ENCODE results near the gene USP7. TPM values are rescaled to one million over a fixed set of nuclear protein-coding genes. Genes with fewer than 3 reads are reported as not detected.

Gene USP7
- polyA plus RNA-seq, 3 donors: 2.4 to 31.7 (median 4.1) TPM

DNA sequence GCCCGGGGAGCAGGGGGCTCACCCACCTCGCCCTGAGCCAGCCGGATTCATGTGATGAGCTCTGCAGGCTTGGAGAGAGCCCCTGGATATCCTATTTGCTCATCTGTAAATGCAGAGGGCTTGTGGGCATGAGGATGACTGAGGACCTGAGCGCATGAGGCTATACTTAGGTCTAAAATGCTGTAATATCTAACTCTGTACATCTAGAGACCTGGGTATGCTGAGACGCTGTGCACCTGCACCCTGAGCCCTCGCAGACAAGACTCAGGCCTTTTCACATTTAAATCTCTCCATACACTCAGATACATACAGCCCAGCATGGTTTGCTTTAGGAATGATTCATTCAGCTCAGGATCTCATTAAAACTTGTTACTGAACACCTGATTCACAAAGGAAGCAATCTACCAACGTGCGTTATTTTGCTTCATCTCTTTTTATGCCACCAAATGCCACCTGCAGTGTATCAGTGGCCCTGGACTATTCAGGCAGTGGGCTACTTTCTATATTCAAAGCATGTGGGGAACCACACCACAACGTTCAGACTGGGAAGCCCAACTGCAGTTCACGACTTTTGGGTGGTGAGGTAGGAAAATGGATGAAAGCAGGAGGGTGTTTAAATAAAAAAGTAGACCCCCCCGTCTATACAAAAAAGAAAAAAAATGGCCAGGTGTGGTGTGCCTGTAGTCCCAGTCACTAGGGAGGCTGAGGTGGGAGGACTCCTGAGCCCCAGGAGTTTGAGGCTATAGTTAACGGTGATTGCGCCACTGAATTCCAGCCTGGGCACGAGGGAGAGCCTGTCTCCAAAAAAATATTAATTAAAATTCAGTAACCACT, 12.0 kb downstream of the USP7 start:
- peaks cover 28 to 62% of the 10 kb centered on the region in 2 donors for H3K4me1 ChIP-seq (ENCODE audit: control insufficient read depth in 1 of 2, insufficient read depth in 2 of 2, low read length in 2 of 2)
- intact Hi-C loops (cut with micrococcal nuclease): loop anchor here in 1 of 2 donors (10.0 kb wide), 2 partner anchors 47 to 317 kb away; no protein-coding TSS in a partner anchor
- H3K9me3 Mint-ChIP-seq: no peaks in the 10 kb centered on the region
- H3K36me3 ChIP-seq (replicated peaks in 1 of 2; ENCODE audit: control insufficient read depth in 1 of 2, insufficient read depth in 2 of 2, low read length in 2 of 2): no peaks in the 10 kb centered on the region
- WGBS (ENCODE audit: insufficient coverage): 64% methylated on average over 6 of the region's 14 CpGs
- no peaks in the 10 kb centered on the region for H3K27me3 ChIP-seq (ENCODE audit: control insufficient read depth in 2 of 2, insufficient read depth in 2 of 2, low read length in 2 of 2)
- no peaks in the 10 kb centered on the region for H3K9me3 ChIP-seq (replicated peaks in 1 of 2; ENCODE audit: control insufficient read depth in 1 of 2, insufficient read depth in 1 of 2, low read length in 2 of 2)
- peaks cover 96% of the 10 kb centered on the region for H3K79me2 ChIP-seq (ENCODE audit: insufficient read depth, low read length)
- peaks cover 72% of the 10 kb centered on the region for H3K4me1 Mint-ChIP-seq
- H2AFZ ChIP-seq (ENCODE audit: insufficient read depth, low read depth, low read length, poor library complexity, severe bottlenecking): no peak overlapping the region
- no peak overlapping the region for H3K9ac ChIP-seq (ENCODE audit: insufficient read depth, low read length, poor library complexity, severe bottlenecking)
- H3K27ac Mint-ChIP-seq: peak overlapping the region in 3 of 7 donors; percentile 37 to 43 (median 41)
- H3K27ac ChIP-seq (ENCODE audit: low read depth in 1 of 2, low read length in 2 of 2): no peak overlapping the region
- H3K4me3 ChIP-seq (replicated peaks in 1 of 3; ENCODE audit: low read depth in 2 of 3, low read length in 3 of 3): no peak overlapping the region
- H4K20me1 ChIP-seq (ENCODE audit: insufficient read depth, low read length): peaks cover 97% of the 10 kb centered on the region
- TF ChIP-seq, protein P1, sequence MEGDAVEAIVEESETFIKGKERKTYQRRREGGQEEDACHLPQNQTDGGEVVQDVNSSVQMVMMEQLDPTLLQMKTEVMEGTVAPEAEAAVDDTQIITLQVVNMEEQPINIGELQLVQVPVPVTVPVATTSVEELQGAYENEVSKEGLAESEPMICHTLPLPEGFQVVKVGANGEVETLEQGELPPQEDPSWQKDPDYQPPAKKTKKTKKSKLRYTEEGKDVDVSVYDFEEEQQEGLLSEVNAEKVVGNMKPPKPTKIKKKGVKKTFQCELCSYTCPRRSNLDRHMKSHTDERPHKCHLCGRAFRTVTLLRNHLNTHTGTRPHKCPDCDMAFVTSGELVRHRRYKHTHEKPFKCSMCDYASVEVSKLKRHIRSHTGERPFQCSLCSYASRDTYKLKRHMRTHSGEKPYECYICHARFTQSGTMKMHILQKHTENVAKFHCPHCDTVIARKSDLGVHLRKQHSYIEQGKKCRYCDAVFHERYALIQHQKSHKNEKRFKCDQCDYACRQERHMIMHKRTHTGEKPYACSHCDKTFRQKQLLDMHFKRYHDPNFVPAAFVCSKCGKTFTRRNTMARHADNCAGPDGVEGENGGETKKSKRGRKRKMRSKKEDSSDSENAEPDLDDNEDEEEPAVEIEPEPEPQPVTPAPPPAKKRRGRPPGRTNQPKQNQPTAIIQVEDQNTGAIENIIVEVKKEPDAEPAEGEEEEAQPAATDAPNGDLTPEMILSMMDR (IDR thresholded peaks at IDR 0.05): no peak
- no peak overlapping the region for H3K4me3 Mint-ChIP-seq
- peaks cover 0 to 8% of the 10 kb centered on the region in 2 donors for H3K36me3 Mint-ChIP-seq
- no peaks in the 10 kb centered on the region for H3K27me3 Mint-ChIP-seq (ENCODE audit: low read depth in 3 of 3)
- no peak overlapping the region for H3K4me2 ChIP-seq (replicated peaks; ENCODE audit: extremely low read depth, low read length, poor library complexity, severe bottlenecking)
- DNase-seq: no peak

DNA sequence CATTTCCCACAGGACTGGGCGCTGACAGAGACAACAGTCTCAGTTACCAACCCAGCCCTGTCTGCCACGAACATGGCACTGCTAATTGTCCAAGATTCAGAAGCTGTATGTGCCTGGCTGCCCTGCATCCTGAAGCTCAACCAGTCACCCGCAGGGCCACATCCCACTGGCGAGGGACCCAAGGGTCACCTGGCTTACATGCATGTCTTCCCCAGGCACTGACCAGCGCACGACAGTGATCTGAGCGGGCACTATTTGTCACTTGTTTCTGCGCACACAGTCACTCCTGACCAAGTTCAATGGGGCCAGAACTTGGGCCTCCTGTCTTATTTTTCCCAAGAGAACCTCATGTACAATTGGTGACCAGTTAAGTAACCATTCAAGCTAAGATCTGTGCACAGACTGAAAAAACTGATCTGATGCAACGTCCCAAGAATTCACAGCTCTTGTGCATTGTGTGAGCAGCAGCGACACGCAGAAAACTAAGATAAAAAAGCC, 13.1 kb downstream of the USP7 start:
- Histone ChIP-seq H3K9me3 (replicated peaks in 1 of 2; ENCODE audit: control insufficient read depth in 1 of 2, insufficient read depth in 1 of 2, low read length in 2 of 2) (no peaks in the 10 kb centered on the region), H3K9ac (ENCODE audit: insufficient read depth, low read length, poor library complexity, severe bottlenecking) (no peak overlapping the region), H3K4me1 (ENCODE audit: control insufficient read depth in 1 of 2, insufficient read depth in 2 of 2, low read length in 2 of 2) (peaks cover 28 to 62% of the 10 kb centered on the region in 2 donors), H3K27me3 (ENCODE audit: control insufficient read depth in 2 of 2, insufficient read depth in 2 of 2, low read length in 2 of 2) (no peaks in the 10 kb centered on the region), H3K79me2 (ENCODE audit: insufficient read depth, low read length) (peaks cover 96% of the 10 kb centered on the region), H3K36me3 (replicated peaks in 1 of 2; ENCODE audit: control insufficient read depth in 1 of 2, insufficient read depth in 2 of 2, low read length in 2 of 2) (no peaks in the 10 kb centered on the region), H3K4me3 (replicated peaks in 1 of 3; ENCODE audit: low read depth in 2 of 3, low read length in 3 of 3) (no peak overlapping the region), H4K20me1 (ENCODE audit: insufficient read depth, low read length) (peaks cover 97% of the 10 kb centered on the region), H3K4me2 (replicated peaks; ENCODE audit: extremely low read depth, low read length, poor library complexity, severe bottlenecking) (no peak overlapping the region), H2AFZ (ENCODE audit: insufficient read depth, low read depth, low read length, poor library complexity, severe bottlenecking) (no peak overlapping the region), H3K27ac (ENCODE audit: low read depth in 1 of 2, low read length in 2 of 2) (peak overlapping the region in 1 of 2 donors; percentile 31)
- peaks cover 0 to 8% of the 10 kb centered on the region in 2 donors for H3K36me3 Mint-ChIP-seq
- H3K4me1 Mint-ChIP-seq: peaks cover 72% of the 10 kb centered on the region
- H3K9me3 Mint-ChIP-seq: no peaks in the 10 kb centered on the region
- intact Hi-C loops (cut with micrococcal nuclease): loop anchor here in 1 of 2 donors (10.0 kb wide), 2 partner anchors 46 to 316 kb away; no protein-coding TSS in a partner anchor
- H3K4me3 Mint-ChIP-seq: no peak overlapping the region
- no peaks in the 10 kb centered on the region for H3K27me3 Mint-ChIP-seq (ENCODE audit: low read depth in 3 of 3)
- TF ChIP-seq, protein P1 (IDR thresholded peaks at IDR 0.05): no peak
- H3K27ac Mint-ChIP-seq: peak overlapping the region in 3 of 7 donors; percentile 2 to 75 (median 5)
- no peak for DNase-seq
- 95% methylated on average over 11 of the region's 11 CpGs for WGBS (ENCODE audit: insufficient coverage)
